Measurements from ENCODE around the gene PPP6R2. TPM values are rescaled to one million over a fixed set of nuclear protein-coding genes. Genes with fewer than 3 reads are reported as not detected.
A peak's percentile ranks its signal among the peaks of the same experiment; 100 is the strongest.

PPP6R2 gene
- total RNA-seq, 1 donor from 2014 or later = 42.4 TPM

DNA sequence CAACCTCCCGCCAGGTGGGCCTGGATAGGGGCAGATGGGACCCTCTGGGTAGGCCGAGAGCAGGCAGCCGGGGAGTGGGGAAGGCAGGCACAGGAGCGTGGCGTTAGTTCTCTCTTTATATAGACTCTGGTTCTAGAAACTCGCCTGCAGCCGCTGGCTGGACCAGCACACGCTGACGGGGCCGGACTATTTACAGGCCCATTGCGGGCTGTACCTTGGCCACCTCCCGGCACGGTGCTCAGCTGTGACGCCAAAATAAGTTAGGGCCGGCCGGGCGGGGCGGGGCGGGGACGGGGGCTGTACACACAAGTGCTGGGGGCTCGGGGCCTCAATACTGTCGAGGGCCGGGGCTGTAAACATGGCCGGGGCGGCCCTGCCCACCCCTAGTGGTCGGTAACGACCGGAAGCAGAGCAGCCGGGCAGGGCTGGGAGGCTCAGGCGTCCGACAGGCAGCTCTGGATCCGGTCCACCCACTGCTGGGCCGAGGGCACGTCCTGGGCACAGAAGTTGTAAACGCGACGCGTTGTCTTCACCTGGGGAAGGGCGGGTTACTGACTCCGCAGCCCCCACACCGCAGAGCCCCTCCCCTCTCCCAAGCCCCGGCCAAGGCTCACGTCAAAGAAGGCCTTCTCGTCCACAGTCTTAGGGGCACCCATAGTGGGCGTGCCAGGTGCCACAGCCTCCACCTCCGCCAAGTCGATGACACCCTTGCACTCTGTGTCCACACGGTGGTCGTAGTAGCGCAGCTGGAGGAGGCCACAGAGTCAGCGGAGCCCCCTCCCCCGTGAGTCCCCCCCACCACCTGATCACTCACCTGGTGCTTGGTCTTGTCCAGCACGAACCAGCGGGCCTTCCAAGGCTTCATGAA lies 103.8 kb downstream of the PPP6R2 start:
- ATAC-seq (no peak), DNase-seq (ENCODE audit: missing footprints) (peak; percentile 64)
- intact Hi-C loops (cut with DNase I) = no loop called here

DNA sequence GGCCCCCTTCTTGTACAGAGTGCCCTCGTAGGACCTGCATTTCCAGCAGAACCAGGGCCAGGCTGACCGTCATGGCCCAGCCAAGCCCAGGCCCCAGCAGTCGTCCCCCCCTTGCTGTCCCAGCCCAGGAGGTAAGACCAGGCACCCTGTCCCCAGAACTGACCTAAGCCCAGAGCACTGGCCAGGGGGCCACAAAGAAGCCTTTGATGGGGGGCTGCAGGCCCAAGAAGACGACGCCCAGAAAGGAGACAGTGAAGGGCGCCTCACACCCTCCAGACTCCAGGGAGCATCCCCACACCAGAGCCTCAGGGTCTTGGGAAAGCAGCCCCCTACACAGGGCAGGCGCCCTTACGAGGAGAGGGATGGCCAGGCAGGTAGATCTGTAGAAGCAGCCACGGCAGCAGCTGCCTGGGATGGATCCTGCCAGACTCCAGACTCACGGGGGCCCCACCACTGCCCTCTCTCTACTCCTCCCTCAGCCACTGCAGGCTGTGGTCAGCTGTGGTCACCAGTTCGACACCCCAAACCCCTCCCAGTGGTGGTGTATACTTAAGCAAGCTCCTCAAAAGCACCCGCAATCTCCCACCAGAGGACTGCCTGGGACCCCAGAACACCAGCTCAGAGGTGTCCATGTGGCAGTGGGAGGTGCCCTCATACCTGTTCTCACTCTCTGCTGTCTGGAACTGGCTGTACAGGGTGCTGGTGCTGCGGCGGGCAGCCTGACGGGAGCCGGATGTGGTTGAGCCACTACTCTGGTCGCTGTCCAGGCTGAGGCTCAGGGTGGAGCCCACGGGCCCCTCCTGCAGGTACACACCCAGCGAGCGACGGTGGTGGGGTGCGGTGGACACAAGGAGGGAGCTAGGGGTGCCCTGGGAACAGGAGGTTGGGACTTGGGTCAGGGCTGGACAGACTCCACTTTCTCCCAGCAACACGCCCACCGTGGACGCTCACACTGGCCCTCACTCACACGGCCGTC lies 104.7 kb downstream of the PPP6R2 start:
- intact Hi-C loops (cut with DNase I) = no loop called here
- ATAC-seq (no peak), DNase-seq (ENCODE audit: missing footprints) (peak; percentile 64)

DNA sequence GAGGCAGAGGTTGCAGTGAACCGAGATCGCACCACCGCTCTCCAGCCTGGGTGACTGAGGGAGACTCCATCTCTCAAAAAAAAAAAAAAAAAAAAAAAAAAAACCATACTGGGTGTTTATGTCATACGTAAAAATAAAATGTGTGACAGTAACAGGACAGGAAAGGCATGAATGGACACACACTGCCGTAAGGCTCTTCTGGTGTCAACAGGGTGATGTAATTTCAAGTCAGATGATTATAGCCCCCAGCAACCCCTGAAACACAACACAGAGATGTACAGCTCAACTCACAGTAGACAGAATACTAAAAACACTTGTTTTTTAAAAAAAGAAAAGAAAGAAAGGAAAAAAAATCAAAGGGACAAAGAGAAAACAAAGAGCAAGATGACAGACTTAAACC lies 109.5 kb downstream of the PPP6R2 start:
- intact Hi-C loops (cut with DNase I) = no loop called here
- DNase-seq (ENCODE audit: missing footprints) (no peak), ATAC-seq (no peak)

DNA sequence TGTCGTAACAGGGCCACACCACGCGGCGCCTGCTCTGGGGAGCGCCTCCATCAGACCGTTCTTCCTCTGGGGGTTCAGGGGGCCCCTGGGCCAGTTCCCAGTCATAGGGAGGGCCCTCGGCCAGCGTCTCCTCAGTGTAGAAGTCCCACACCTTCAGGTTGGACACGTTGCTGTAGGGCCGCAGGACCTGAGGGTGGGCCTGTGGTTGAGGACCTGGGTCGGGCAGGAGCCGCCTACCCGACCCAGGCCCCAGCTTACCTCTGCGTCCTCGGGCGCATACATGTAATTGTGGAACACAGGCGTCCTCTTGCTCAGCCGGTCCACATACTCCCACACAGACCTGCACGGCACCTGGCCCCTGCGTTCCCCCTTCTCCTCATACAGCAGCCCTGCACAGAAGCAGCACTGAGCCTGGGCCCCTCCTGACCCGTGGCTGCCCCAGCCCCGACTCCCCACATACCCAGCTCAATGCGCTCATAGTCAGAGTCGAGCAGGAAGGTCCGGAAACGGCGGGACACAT lies 111.5 kb downstream of the PPP6R2 start:
- no peak for ATAC-seq

DNA sequence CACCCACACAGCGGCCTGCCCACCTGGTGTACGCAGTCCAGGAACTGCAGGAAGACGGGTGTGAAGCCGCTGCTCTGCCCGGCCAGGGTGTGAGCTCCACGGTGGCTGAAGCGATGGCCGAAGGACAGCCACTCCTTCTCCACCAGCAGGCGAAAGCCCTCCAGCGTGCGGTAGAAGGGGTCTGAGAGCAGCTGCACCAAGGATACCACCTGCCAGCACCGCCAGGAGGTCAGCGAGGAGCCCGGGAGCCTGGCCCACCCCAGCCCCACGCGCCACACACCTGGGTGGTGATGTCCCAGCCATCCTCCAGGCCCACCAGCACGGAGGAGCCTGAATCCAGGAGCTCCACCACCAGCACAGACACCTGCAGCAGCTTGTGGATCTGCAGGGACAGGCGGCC lies 112.1 kb downstream of the PPP6R2 start:
- intact Hi-C loops (cut with DNase I) = no loop called here

More for the DNA sequence above, 111.5 kb downstream of the PPP6R2 start:
- DNase-seq (ENCODE audit: missing footprints) = peak; percentile 67
- intact Hi-C loops (cut with DNase I) = no loop called here

DNA sequence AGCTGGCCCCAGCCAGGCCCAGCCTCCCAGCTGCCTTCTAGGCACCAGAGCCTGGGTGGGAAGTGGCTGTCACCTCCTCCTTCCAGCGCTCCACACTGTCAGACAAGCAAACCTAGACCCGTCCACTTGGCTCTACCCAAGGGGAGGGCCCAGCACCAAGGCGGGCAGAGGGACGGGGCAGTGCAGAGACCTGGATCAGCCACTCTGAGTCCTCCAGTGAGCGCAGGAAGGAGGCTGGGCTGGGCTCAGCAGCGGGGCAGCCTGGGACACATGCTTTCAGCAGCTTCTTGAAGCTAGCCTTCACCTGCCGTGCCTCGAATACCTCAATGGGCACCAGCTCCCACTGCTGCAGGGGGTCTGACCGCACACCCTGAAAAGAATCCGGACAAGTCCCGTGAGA lies 112.9 kb downstream of the PPP6R2 start:
- ATAC-seq (no peak), DNase-seq (ENCODE audit: missing footprints) (no peak)
- intact Hi-C loops (cut with DNase I) = no loop called here

More for the DNA sequence above, 112.1 kb downstream of the PPP6R2 start:
- ATAC-seq (no peak), DNase-seq (ENCODE audit: missing footprints) (peak; percentile 57)

DNA sequence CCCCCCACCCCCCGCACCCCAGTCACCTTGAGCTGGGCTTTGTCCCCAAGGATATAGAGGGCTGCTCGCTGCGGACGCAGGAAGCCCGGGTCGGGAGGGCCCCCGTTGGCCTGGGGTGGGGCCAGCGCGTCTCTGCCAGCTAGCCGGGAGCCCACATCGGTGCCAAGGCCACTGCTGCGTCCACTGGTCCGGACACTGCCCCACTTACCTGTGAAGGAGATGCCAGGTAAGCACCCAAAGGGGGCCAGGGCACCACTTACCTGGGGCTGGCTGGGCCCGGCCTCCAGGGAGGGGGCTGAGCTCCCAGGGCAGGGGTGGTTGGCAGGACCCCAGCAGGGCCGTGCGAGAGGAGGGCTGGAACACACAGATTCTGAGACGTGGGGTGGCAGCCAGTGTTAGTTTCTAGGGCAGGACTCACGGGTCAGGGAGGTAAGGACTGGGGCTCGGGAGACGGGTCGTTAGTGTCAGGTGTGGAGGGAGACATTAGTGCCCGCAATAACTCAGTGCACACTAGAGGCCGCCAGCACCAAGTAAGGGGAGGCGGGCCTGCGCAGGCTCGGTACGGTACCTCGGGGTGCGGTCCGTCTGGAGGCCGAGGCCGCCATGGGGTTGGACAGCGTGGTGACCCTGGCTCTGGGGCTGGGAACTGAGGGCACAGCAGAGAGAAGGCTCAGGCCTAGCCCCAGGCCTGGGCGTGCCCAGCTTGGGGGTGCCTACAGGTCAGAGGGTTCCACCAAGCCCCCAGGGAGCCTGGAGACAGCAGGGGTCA lies 113.5 kb downstream of the PPP6R2 start:
- no peak for ATAC-seq
- intact Hi-C loops (cut with DNase I) = no loop called here
- DNase-seq (ENCODE audit: missing footprints) = peak; percentile 58

DNA sequence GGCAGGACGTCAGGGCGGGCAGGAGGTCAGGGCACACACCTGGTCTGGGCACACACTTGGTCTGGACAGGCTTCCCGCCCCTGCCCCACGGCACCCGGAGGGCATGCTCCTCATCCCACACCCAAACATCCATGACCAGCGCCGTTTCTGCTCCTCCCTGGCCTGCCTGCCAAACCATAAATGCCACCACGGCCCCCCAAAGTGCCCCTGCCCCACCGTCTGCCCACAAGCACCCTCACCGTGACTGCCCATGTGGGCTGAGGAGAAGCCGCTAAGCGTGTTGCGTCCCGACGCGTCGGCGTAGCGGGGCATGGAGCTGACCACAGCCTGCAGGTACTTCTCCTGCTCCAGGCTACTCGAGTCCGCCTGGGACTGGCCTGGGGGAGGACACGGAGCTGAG lies 115.9 kb downstream of the PPP6R2 start:
- ATAC-seq (no peak), DNase-seq (ENCODE audit: missing footprints) (no peak)
- intact Hi-C loops (cut with DNase I) = no loop called here

DNA sequence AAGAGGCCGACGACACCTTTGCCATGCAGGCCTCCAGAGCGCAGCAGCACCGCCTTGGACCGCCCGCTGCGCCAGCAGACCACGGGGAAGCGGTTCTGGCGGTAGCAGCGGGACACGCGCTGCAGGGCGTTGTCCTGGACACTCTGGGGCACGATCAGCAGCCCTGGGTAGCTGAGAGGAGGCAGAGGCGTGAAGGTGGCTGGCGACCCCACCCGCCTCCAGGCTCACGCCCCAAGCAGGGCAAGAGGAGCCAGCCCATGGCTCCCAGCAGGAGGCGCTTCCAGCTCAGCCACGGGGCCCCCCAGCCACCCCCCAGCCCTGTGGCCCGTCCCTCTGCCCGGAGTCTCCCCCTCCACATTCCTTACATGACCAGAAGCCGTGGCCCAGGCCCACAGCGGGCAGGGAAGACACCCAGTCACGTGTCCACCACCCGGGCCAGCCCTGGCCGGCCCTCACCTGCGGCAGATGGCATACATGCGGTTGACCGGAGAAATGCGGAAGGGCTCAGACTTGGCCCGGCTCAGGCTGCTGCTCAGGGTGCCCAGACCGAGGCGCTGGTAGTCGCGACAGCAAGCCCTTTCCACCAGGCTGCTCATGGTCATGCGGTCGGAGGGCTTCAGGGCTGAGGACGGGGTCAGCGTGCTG lies 116.5 kb downstream of the PPP6R2 start:
- DNase-seq (ENCODE audit: missing footprints) (no peak), ATAC-seq (no peak)
- intact Hi-C loops (cut with DNase I) = no loop called here

DNA sequence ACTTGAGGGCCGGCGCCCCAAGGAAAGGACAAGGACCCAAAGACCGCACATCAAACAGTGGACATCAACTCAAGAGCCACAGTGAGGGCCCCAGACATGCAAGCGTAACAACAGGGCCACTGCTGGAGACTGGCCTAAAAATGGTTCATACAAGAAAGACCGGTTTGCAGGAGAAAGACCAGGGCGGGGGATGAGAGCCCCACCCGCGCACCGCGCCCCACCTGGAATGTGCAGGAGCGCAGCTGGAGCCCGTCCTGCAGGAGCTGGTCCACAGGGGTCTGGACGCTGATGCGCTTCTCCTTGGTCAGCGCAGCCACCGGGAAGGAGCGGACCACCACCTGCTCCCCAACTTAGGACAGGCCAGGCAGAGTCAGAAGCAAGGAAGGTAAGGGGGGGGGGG lies 117.8 kb downstream of the PPP6R2 start:
- no peak for DNase-seq (ENCODE audit: missing footprints)
- ATAC-seq = no peak
- intact Hi-C loops (cut with DNase I) = no loop called here

DNA sequence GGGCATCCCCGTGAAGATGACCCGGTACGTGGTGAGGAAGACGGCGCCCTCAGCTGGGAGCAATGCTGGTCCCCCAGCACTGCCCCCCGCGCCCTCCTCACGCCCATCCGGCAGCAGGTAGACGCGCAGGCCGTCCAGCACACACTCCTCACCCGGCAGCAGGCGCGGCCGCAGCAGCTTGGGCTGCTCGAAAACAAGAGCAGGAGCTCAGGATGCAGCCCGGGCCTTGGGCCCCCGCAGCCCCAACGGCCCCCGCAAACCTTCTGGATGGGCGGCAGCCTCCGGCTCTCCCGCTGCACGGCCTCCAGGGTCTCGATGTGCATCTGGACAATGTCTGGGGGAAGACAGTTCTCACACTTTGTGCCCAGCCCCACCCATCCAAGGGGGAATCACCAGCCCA lies 118.4 kb downstream of the PPP6R2 start:
- DNase-seq (ENCODE audit: missing footprints) = no peak
- no peak for ATAC-seq
- intact Hi-C loops (cut with DNase I) = no loop called here

DNA sequence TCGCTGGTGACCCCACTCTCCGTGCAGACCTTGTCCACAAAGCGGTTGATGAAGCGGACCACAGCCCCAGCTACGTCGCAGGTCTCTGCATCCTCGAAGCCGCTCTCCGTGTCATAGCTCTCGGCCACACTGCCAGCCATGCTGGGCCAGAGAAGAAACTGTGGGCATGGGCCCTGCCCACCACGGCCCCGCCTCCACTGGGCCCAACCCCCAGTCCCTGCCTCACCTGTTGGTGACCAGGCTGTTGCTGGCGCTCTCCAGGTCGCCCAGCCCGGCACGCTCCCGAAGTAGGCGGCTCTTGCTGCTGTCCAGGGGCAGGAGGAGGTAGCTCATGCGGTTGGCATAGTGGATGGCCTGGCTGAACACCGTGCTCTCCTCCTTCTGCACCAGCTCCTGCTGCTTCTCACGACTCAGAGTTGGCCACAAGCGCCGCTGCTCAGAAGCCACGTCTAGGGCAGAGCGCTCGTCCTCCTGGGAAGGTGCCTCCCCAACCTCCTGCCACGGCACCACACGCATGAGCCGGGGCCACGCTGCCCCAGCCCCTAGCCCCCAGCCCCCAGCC lies 118.9 kb downstream of the PPP6R2 start:
- no peak for ATAC-seq
- no peak for DNase-seq (ENCODE audit: missing footprints)
- intact Hi-C loops (cut with DNase I) = no loop called here

DNA sequence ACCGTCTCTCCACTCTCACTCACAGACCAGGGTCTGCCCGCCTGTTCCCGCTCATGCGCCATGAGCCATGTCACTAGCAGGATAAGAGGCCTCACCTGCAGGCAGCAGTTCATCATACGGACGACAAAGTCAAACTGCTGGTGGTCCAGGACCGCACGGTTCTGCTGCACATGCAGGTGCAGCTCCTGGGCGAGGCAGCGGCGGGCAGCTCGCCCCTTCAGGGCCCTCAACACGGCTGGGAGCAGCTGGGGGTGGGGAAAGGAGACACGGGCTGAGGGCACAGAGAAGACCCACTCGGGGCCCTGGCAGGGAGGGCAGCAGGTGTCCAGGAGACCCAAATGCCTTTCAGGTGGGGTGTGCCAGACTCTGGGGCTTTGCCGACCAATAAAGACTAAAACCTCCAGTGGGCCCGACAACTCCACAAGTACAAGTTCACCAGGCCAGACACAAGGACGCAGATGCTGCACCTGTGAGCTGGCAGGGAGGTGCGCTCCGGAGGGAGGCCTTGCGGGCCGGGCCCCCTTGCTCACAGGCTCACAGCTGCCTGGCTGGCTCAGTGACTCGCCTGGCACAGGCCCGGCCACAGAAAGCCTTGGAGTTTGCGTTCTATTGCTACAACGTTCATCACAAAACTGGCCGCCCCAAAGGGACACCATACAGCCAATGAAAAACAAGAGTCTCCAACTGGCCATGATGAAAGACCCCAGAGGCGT lies 120.2 kb downstream of the PPP6R2 start:
- no peak for DNase-seq (ENCODE audit: missing footprints)
- ATAC-seq = no peak
- intact Hi-C loops (cut with DNase I) = no loop called here

DNA sequence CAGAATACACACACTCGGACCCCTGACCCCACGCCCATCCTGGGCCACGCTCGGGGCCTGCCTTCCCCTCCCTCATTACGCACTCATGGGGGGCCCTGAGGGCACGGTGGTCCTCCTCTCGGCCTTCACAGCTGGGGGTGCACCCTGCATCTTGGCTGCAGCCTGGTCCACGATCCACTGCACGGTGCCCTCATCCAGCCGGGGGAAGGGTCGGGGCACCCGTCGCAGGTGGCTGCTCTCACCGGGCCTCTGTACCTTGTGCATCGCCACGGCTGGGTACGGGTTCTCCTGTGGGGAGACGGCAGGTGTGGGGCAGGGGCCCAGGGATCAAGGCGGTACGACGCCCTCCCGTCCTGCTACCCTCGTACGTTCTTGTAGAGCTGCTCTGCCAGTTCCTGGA lies 121.3 kb downstream of the PPP6R2 start:
- ATAC-seq (no peak), DNase-seq (ENCODE audit: missing footprints) (no peak)
- intact Hi-C loops (cut with DNase I) = no loop called here

DNA sequence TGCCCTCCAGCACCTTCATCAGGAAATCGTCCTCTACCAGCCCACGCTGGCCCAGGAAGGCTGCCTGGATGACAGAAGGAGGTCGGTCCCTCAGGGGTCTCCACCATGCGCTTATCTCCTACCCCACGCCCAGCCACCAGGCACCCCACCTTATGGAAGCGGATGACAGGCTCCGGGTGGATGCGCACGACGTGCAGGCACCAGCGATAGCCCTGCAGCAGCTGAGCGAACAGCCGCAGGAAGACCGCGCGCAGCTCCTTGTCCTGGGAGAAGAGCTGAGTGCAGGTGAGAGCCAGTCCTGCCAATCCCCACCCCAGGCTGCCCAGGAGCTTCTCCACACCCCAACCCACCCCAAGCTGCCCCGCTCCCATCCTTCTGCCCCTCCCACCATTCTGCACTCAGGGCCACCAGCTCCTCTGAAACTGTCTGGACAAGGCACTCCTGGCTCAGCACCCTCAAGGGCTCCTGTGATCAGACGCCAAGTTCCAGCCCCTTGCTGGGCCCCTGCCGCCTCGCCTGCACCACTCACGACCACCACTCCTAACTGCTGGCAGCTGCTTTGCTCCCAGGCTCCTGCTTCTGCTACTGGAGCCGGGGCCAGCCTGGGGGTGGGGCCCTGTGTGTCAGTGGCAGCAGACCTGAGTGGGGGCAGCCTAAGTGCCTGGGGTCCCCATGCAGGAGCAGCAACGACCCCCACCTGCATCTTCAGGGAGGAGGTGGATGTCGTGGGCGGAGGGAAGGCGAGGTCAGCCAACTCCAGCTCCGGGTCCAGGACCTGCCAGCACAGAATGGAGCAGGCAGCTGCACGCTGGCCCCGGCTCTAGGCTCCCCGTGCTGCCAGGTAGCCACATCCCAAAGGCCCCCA lies 122.2 kb downstream of the PPP6R2 start:
- intact Hi-C loops (cut with DNase I) = no loop called here
- no peak for DNase-seq (ENCODE audit: missing footprints)
- no peak for ATAC-seq

DNA sequence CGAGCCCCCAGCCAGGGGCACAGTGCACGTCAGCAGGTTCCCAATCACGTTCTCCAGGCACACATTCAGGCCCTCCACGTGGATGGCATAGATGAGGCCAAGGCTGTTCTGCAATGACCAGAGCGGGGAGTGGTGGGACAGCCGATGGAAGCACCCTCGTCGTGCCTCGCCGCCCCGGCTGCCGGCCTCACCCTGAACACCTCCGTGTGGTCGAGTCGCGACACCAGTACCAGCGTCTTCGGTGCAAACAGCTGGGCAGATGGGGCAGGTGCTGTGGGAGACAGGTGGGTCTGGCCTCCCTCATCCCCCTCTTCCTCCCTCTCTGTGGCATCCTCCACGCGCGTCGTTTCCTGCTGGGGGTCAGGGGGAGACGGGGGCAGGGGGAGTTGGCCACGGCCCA lies 124.2 kb downstream of the PPP6R2 start:
- intact Hi-C loops (cut with DNase I) = no loop called here
- no peak for ATAC-seq
- DNase-seq (ENCODE audit: missing footprints) = no peak
